Activated CD8-positive, alpha-beta memory T cell treated with anti-CD3 and anti-CD28 coated beads, Interleukin-2, amount 10 ng/mL, durations not matched to agents 7 days and 5 days (primary cell): ENCODE data around the gene ATP5MK. TPM values are rescaled to one million over a fixed set of nuclear protein-coding genes. Genes with fewer than 3 reads are reported as not detected.
"Not testable (repeated sequence)": the region's sequence is repeated elsewhere in the genome, so short reads cannot be mapped to it uniquely, and the experiment has no call there.

Source experiments
- ATAC-seq: fragments of 150-1000 bp; cut with Tn5 transposase; one replicate; pipeline ENCODE4 v1.10.0; 2021; ENCODE audit warnings: moderate library complexity
- CTCF ChIA-PET: fragments of 350-600 bp; sonication (Branson Sonifier 250); formaldehyde crosslinking; loops from one replicate; lab custom pipeline; 2021; ENCODE audit warnings: antibody characterized with exemption; lab: Charles Lee
- DNase-seq: peaks from one replicate; pipeline ENCODE4 v3.0.0-alpha.2; 2020
- H3K27ac Mint-ChIP-seq: one replicate; pipeline ENCODE4 v1.8.0; 2021; ENCODE audit warnings: mild to moderate bottlenecking, mixed read lengths
- H3K27me3 Mint-ChIP-seq: one replicate; pipeline ENCODE4 v1.8.0; 2021; ENCODE audit warnings: mixed read lengths
- H3K36me3 Mint-ChIP-seq: one replicate; pipeline ENCODE4 v1.8.0; 2021; ENCODE audit warnings: mild to moderate bottlenecking, mixed read lengths
- H3K4me1 Mint-ChIP-seq: one replicate; pipeline ENCODE4 v1.8.0; 2021; ENCODE audit warnings: mixed read lengths
- H3K4me3 Mint-ChIP-seq: one replicate; pipeline ENCODE4 v1.8.0; 2021; ENCODE audit warnings: mild to moderate bottlenecking, moderate library complexity, mixed read lengths
- H3K9me3 Mint-ChIP-seq: one replicate; pipeline ENCODE4 v1.8.0; 2022; ENCODE audit warnings: low read depth, mixed read lengths
- total RNA-seq, 2 experiments: library from RNA; stranded (reverse); gene quantifications; one replicate each; pipeline ENCODE4 v1.2.3, GENCODE V29; 2021

The ATP5MK gene
- total RNA-seq, 2 experiments from 2014 or later = 274 to 387 TPM

DNA sequence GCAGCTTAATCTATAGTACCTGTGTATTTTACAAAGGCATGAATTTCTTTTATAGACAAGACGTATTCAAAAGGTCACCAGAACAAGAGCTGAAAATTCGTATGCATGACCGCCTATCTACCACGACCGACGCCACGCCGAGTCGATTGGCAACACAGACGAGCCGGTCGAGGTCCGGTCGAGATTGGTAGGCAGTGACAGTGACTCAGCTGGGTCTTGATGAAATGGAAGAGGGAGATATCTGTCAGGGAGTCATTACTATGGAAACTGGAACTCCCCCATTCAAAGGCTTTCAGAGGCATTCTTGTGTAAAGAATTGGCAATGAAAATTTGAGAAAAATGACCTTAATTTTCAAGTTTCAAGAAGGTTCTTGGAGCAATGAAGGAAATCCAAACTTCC lies 2.1 kb downstream of the ATP5MK start:
- Mint-ChIP-seq H3K27me3 (no peaks in the 10 kb centered on the region), H3K9me3 (no peaks in the 10 kb centered on the region), H3K27ac (peak overlapping the region; percentile 43), H3K4me3 (no peak overlapping the region), H3K4me1 (peaks cover 54% of the 10 kb centered on the region), H3K36me3 (peaks cover 30% of the 10 kb centered on the region)
- CTCF ChIA-PET = interaction anchor here (0.9 kb wide), 1 partner anchor 11 kb away, joined by 3 read pairs; no protein-coding TSS in a partner anchor
- ATAC-seq (no peak), DNase-seq (no peak)

GRCh38 chr10:103382769-103383168 lies 13.5 kb downstream of the ATP5MK start:
- CTCF ChIA-PET = interaction anchor here (1.0 kb wide), 1 partner anchor 14 kb away, joined by 3 read pairs; the partner anchor contains the start of gene TAF5
- peaks cover 52% of the 10 kb centered on the region for H3K36me3 Mint-ChIP-seq
- ATAC-seq (no peak), DNase-seq (no peak)
- no peak overlapping the region for H3K4me3 Mint-ChIP-seq
- H3K27ac Mint-ChIP-seq = no peak overlapping the region
- H3K27me3 Mint-ChIP-seq = no peaks in the 10 kb centered on the region
- H3K4me1 Mint-ChIP-seq = peaks cover 4% of the 10 kb centered on the region
- no peaks in the 10 kb centered on the region for H3K9me3 Mint-ChIP-seq

DNA sequence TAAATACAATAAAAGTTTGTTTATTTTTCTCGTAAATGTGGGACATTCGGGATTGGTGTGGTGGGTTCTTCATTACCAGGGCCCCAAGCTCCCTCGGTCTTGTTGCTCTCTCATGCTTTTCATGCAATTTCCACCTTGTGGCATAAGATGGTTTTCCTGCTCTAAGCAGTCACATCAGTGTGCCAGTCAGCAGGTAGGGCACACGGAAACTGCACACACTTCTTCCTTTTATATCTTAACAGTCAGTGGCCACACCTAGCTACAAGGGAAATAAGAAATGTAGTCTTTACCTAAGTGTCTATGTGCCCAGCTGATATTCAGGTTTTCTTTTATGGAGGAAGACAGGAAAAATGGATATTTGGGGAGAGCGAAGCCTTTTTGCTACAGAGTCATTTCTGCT lies 22.0 kb downstream of the ATP5MK start:
- Mint-ChIP-seq H3K4me1 (peaks cover 27% of the 10 kb centered on the region), H3K27ac (no peak overlapping the region), H3K27me3 (no peaks in the 10 kb centered on the region), H3K9me3 (no peaks in the 10 kb centered on the region), H3K36me3 (peaks cover 32% of the 10 kb centered on the region), H3K4me3 (no peak overlapping the region)
- CTCF ChIA-PET = no interaction called here
- ATAC-seq (no peak), DNase-seq (no peak)

DNA sequence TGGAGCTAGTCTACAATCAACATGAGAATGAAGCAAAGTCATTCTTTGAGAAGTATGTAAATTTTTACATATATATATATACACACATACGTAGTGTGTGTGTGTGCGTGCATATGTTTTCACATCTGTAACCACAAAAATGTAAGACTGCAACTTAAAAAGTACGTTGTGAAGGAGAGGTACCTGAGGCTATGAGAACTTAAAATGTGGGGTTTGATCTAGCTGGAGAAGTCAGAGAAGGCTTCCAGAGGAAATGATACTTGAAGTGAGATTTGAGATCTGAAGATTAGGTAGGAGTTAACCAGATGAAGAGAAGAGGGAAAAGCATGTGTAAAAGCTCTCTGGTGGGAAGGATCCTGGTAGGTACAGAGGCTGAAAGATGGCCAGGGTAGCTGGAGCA lies 22.7 kb downstream of the ATP5MK start:
- Mint-ChIP-seq H3K9me3 (no peaks in the 10 kb centered on the region), H3K27me3 (no peaks in the 10 kb centered on the region), H3K4me3 (no peak overlapping the region), H3K36me3 (peaks cover 31% of the 10 kb centered on the region), H3K4me1 (peaks cover 31% of the 10 kb centered on the region), H3K27ac (peak overlapping the region; percentile 1)
- CTCF ChIA-PET = interaction anchor here (1.7 kb wide), 1 partner anchor 15 kb away, joined by 3 read pairs; no protein-coding TSS in a partner anchor
- ATAC-seq = no peak
- no peak for DNase-seq

GRCh38 chr10:103367782-103368518 lies 28.3 kb downstream of the ATP5MK start, which contains the start of gene TAF5:
TAF5 (plus strand) TSS chr10:103367976; CDS start chr10:103367990, 14 bp downstream.
- Mint-ChIP-seq H3K27ac (peak within 1 kb of the TSS; percentile 86), H3K27me3 (no peaks in the 10 kb centered on the region), H3K36me3 (peaks cover 10% of the 10 kb centered on the region), H3K9me3 (no peaks in the 10 kb centered on the region), H3K4me1 (peaks cover 28% of the 10 kb centered on the region), H3K4me3 (peak within 1 kb of the TSS; percentile 87)
- CTCF ChIA-PET = interaction anchor here (1.0 to 2.0 kb wide), 7 partner anchors 15 to 123 kb away, joined by 3 to 7 read pairs (median 4); partner anchors contain the start of gene PCGF6
- ATAC-seq = peak; percentile 64
- peak; percentile 96 for DNase-seq

DNA sequence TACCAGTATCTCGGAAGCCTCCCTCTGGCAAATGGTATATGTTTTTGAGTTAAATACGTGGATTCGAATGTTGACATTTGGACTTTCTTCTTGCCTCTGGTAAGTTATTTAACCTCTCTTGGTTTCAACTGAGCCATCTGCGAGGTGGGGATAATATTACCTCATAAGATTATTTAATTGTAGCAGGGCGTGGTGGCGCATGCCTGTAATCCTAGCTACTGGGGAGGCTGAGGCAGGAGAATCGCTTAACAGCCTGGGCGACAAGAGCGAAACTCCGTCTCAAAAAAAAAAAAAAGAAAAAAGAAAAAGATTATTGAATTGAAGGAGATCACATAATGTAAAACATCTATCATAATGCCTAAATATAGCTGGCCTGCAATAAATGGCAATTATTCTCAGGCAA lies 28.9 kb downstream of the ATP5MK start:
- peak overlapping the region; percentile 86 for H3K27ac Mint-ChIP-seq
- no peaks in the 10 kb centered on the region for H3K9me3 Mint-ChIP-seq
- CTCF ChIA-PET = interaction anchor here (0.7 to 1.8 kb wide), 4 partner anchors 9 to 18 kb away, joined by 3 to 7 read pairs (median 6); partner anchors contain the start of gene PCGF6
- H3K36me3 Mint-ChIP-seq = peaks cover 10% of the 10 kb centered on the region
- peaks cover 28% of the 10 kb centered on the region for H3K4me1 Mint-ChIP-seq
- ATAC-seq = no peak
- no peak for DNase-seq
- H3K27me3 Mint-ChIP-seq = no peaks in the 10 kb centered on the region
- H3K4me3 Mint-ChIP-seq = peak overlapping the region; percentile 87

- DNase-seq, H3K27me3 Mint-ChIP-seq, H3K9me3 Mint-ChIP-seq, H3K27ac Mint-ChIP-seq, H3K4me1 Mint-ChIP-seq, ATAC-seq, CTCF ChIA-PET, H3K4me3 Mint-ChIP-seq, H3K36me3 Mint-ChIP-seq: not testable (repeated sequence)
Measured at GRCh38 chr10:103360791-103361190, 35.5 kb downstream of the ATP5MK start.

DNA sequence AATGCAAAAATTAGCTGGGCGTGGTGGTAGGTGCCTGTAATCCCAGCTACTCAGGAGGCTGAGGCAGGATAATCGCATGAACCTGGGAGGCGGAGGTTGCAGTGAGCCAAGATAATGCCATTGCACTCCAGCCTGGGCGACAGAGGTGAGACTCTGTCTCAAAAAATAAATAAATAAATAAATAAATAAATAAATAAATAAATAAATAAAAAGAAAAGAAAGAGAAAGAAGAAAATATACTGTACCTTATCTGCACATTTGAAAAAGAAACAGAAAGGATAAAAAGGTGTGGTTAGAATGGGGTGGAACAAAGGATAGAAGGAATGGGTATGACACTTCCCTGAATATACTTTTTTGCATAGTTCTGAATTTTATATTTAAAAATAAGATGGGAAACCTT lies 36.8 kb downstream of the ATP5MK start:
- H3K4me1 Mint-ChIP-seq, ATAC-seq, DNase-seq, H3K9me3 Mint-ChIP-seq, H3K4me3 Mint-ChIP-seq, H3K27me3 Mint-ChIP-seq, H3K36me3 Mint-ChIP-seq, H3K27ac Mint-ChIP-seq, CTCF ChIA-PET: not testable (repeated sequence)

GRCh38 chr10:103355906-103356599 lies 40.2 kb downstream of the ATP5MK start:
- Mint-ChIP-seq H3K9me3 (no peaks in the 10 kb centered on the region), H3K27ac (no peak overlapping the region)
- CTCF ChIA-PET = no interaction called here

DNA sequence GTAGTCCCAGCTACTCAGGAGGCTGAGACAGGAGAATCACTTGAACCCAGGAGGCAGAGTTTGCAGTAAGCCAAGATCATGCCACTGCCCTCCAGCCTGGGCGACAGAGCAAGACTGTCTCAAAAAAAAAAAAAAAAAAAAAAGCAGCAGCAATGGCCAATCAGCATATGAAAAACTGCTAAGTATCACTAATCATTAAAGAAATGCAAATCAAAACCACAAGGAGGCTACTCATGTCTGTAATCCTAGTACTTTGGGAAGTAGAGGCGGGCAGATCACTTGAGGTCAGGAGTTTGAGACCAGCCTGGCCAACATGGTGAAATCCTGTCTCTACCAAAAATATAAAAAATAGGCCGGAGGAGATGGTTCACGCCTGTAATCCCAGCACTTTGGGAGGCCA lies 41.7 kb downstream of the ATP5MK start:
- CTCF ChIA-PET = interaction anchor here (1.6 kb wide), 1 partner anchor 14 kb away, joined by 3 read pairs; no protein-coding TSS in a partner anchor
- not testable (repeated sequence) for H3K27ac Mint-ChIP-seq, H3K9me3 Mint-ChIP-seq, ATAC-seq, DNase-seq, H3K27me3 Mint-ChIP-seq, H3K36me3 Mint-ChIP-seq, H3K4me1 Mint-ChIP-seq, H3K4me3 Mint-ChIP-seq

More at GRCh38 chr10:103355906-103356599, 40.2 kb downstream of the ATP5MK start:
- Mint-ChIP-seq H3K27me3 (no peaks in the 10 kb centered on the region), H3K36me3 (peaks cover 1% of the 10 kb centered on the region), H3K4me1 (peaks cover 2% of the 10 kb centered on the region), H3K4me3 (no peak overlapping the region)
- DNase-seq (no peak), ATAC-seq (no peak)

DNA sequence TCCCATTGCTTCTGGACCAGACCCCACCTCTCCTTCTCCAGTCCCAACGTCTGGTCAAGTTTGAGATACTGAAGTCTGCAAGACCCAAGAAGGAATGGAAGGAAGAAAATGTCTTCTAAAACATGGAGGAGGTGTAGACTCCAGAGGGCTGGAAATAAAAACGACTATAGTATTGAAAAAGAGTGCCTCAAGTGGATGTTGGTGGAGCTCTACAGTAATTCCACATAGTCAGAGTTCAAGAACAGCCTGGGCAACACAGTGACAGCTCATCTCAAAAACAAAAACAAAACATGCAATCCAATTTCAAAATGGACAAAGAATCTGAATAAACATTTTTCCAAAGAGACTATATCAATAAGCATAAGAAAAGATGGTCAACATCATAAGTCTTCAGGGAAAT lies 43.0 kb downstream of the ATP5MK start:
- Mint-ChIP-seq H3K4me3 (no peak overlapping the region), H3K36me3 (peaks cover 7% of the 10 kb centered on the region), H3K9me3 (no peaks in the 10 kb centered on the region), H3K4me1 (peaks cover 9% of the 10 kb centered on the region), H3K27ac (no peak overlapping the region), H3K27me3 (no peaks in the 10 kb centered on the region)
- no peak for ATAC-seq
- CTCF ChIA-PET = interaction anchor here (0.7 to 1.6 kb wide), 5 partner anchors 14 to 543 kb away, joined by 3 to 7 read pairs (median 3); partner anchors contain the start of gene TAF5
- DNase-seq = no peak

GRCh38 chr10:103350517-103351260 lies 45.6 kb downstream of the ATP5MK start, which contains the start of gene PCGF6:
PCGF6 (minus strand) TSS chr10:103351140; CDS start chr10:103351066, 74 bp downstream.
- DNase-seq = peak; percentile 81
- H3K4me1 Mint-ChIP-seq = peaks cover 9% of the 10 kb centered on the region

More at GRCh38 chr10:103350517-103351260, 45.6 kb downstream of the ATP5MK start, which contains the start of gene PCGF6:
- H3K27ac Mint-ChIP-seq = peak within 1 kb of the TSS; percentile 87
- CTCF ChIA-PET = interaction anchor here (0.6 to 2.8 kb wide), 10 partner anchors 17 to 515 kb away, joined by 3 to 12 read pairs (median 4); partner anchors contain the start of genes ATP5MK, CNNM2, PDCD11 and TAF5
- H3K36me3 Mint-ChIP-seq = peaks cover 13% of the 10 kb centered on the region
- H3K27me3 Mint-ChIP-seq = no peaks in the 10 kb centered on the region
- H3K9me3 Mint-ChIP-seq = no peaks in the 10 kb centered on the region
- peak within 1 kb of the TSS; percentile 85 for H3K4me3 Mint-ChIP-seq
- peak; percentile 86 for ATAC-seq
